GM18520 (cell line): Measurements from ENCODE around the gene TDRD12.

Experiments
- ATAC-seq: cut with Tn5 transposase; IDR thresholded peaks from one replicate; pipeline ENCODE4 v1.9.1; 2021; ENCODE audit not compliant: unreplicated experiment

The TDRD12 gene

DNA sequence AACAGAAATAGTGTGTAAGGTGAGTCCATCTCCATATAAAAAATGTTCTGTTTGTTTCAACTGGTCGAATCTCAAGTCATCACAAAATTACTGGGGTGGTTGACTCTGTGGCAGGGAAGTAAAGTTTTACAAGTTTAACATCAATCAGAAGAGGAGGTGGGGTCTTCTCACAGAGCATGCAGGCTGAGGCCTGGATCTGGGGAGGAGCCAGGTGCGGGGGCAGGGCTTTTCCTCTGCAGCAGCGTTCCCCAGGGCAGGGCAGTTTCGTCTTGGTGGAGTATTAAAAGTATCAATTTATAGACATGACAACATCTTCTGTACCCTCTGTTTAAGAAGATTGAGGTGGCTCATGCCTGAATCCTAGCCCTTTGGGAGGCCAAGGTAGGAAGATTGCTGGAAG is 81.2 kb downstream of the TDRD12 start:
- no peak for ATAC-seq

DNA sequence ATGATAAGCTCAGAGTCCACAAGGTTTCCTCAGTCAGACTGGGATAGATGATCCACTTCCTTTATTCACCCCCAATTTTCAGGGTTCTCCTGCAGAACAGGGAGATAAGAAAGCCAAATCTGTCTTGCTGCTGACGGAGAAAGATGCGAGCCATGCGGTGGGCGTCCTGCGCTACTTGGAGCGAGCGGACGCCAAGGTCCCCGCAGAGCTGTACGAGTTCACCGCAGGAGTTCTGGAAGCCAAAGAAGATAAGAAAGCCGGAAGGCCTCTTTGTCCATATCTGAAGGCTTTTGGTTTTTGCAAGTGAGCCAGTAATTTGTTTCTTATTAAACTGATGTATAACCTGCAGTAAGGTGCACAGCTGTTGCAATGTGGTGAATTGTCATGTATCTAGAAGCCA is 83.3 kb downstream of the TDRD12 start:
- ATAC-seq: no peak

DNA sequence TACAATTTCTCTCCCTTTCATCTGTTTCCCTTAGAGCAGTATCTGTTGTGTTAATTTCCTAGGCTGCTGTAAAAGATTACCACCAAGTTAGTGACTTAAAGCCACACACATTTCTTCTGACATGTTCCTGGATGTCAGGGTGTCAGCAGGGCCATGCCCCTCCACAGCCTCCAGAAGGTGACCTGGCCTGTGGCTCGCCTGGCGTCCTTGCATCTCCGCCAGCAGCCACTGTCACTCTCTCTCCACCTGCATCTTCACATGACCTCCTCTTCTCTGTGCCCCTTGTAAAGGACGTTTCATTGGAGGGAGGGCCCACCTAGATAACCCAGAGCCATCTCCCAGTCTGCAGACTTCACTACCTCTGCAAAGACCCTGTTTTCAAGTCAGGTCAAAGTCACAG is 88.7 kb downstream of the TDRD12 start:
- ATAC-seq: no peak

DNA sequence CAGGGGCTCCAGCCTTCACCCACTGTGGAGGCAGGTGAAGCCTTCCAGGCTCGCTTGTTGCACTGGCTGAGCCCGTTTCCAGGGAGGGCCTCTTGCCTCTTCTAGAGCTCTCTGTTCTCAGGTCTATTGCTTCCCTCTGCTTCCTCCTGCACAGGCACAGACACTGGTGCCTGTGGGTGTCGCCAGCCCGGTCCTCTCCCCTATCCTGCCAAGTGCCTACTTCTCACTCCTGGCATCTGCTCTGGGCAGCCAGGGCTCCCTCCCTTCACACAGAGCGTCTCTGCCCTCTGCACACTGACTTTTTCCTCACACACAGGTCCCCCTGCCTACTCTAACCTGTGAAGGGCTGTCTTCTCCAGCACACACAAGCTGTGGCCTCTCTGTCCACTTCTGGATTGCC is 89.7 kb downstream of the TDRD12 start:
- ATAC-seq: no peak

DNA sequence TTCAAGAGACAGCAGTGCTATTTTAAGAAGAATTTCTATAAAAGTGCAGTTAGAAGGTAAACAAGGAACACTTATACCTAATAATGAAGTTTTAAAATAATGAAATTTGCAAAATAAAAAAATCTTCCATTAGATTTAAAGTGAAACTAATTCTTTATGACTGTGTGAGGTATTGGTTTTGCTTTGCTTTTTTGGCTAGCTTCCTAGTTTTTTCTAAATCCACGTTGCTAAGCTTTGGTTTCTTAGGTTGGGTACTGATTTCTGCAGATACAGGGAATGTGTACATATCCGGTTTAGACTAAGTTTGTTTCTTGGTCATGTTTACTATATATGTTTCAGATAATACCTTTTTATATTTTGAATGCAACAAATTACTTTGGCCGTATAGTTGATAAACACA is 90.2 kb downstream of the TDRD12 start:
- ATAC-seq: no peak

DNA sequence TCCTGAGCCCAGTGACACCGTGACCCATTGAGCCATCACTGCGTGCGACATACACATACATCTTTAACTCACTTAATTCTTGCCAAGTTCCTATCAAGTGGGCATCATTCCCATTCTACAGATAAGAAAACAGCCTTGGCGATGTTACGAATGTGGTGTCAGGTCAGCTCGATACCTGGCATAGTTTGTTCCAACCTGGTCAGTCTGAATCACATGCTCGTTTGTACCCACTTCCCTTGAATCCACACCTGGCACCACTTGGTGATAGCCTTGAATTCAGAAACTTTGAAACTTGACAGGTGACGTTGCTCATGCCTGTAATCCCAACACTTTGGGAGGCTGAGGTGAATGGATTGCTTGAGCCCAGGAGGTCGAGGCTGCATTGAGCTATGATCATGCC is 90.9 kb downstream of the TDRD12 start:
- no peak for ATAC-seq

DNA sequence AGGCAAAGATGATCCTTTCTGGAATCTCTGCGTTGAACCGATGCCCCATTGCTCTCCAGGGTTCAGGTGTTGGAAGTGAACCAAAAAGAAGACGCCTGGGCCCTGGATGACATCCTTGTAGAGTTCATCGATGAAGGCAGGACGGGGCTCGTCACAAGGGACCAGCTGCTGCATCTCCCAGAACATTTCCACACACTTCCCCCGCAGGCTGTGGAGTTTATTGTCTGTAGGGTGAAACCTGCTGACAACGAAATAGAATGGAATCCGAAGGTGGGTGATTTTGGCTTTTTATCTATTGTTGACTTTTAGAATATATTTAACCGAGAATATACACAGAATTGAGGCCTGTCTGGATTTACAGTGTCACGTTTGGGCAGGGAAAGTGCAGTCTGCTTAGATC is 91.6 kb downstream of the TDRD12 start:
- ATAC-seq: no peak

DNA sequence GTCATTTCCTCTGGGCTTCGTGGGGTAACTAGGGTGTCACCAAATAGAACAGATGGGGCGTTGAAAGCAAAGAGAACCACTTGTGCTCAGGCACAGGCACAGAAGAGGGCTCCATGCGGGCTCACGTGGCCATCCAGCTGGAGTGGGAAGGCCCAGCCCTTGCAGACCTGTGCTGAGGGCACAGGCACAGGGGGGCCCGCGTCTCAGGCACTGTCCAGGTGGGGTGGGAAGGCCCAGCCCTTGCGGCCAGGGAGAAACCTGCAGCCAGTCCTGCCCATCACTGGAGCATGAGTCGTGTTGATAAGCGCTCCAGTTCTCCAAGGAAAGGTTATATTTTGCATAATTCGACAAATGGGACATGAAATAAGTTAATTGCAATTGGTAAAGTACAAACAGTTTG is 92.5 kb downstream of the TDRD12 start:
- no peak for ATAC-seq

DNA sequence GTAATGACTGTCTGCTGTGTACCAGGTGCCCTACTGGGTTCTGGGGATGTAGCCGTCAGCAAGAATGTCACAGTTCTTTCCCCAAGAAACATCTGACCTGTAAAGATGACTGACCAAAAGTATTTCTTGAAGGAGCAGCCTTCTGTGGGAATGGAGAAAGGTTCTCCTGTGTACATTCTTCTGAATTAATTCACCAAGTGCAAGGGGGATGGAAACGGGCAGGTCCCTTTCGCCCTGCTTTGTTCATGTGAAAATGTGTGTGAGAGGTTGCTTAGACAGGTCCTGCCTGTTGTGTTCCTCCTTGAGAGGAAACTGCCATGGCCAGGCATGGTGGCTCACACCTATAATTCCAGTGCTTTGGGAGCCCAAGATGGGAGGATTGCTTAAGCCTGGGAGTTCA is 93.0 kb downstream of the TDRD12 start:
- ATAC-seq: no peak

DNA sequence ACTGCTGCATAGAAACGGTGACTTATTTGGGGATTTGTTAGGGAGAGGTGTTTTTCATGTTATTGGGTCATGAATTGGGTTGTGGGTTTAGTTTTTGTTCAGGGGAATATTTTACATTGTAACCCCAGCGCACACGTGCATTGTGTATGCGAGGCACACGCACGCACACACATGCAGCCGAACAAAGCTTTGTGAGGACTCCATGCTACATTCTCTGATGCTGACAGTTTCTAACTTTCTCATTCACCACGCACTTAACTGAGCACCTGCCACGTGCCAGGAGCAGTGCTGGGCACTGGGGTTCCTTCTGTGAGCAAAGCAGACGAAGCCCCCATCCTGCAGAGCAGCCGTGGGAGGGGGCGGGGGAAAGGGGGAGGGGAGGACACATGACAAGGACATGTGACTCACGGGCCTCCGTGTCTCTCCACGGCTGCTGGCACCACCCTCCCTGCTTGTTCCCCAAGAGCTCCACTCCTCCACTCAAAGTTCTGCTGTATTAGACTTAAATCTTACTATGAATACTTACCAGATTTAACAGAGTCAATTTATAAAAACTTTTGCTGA is 94.4 kb downstream of the TDRD12 start:
- no peak for ATAC-seq

DNA sequence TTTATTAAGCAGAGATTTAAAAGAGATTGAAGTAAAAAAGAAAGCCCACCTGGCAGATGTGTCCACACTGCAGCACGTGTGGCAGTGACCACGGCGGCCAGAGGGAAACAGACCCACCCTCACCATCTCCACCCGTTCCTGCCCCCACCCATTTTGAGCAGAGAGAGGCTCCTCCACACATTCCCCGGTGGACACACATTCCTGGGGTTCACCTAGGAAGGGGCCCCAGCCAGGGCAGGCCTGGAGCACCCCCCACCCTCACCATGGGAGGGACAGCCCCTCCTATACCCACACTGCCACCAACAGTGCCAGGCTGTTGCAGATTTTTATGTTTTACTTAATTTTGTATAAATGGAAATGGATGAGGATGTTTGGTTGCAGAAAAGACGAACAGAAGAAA is 95.1 kb downstream of the TDRD12 start:
- no peak for ATAC-seq

DNA sequence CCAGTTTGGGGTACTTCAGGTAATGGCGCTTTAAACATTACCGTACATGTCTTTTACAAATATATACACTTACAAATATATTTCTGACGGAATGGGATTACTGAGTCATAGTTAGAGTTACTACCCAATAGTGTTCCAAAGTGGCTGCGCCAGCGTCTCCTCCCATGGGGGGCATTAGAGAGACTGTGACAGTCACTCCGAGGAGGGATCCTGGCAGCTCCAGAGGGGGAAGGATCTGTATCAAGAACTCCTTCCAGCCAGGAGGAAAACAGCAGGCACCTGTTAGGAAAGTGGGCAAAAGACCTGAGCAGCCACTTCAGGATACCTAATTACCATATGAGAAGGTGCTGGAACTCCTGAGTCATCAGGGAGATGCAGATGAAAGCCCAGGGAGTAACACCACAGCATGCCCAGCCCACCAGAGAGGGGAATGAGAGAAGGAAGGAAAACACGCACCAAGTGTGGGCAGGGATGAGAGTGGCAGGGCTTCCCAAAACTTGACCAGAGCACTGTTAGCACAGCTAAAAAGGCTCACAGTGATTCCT is 97.1 kb downstream of the TDRD12 start:
- no peak for ATAC-seq

DNA sequence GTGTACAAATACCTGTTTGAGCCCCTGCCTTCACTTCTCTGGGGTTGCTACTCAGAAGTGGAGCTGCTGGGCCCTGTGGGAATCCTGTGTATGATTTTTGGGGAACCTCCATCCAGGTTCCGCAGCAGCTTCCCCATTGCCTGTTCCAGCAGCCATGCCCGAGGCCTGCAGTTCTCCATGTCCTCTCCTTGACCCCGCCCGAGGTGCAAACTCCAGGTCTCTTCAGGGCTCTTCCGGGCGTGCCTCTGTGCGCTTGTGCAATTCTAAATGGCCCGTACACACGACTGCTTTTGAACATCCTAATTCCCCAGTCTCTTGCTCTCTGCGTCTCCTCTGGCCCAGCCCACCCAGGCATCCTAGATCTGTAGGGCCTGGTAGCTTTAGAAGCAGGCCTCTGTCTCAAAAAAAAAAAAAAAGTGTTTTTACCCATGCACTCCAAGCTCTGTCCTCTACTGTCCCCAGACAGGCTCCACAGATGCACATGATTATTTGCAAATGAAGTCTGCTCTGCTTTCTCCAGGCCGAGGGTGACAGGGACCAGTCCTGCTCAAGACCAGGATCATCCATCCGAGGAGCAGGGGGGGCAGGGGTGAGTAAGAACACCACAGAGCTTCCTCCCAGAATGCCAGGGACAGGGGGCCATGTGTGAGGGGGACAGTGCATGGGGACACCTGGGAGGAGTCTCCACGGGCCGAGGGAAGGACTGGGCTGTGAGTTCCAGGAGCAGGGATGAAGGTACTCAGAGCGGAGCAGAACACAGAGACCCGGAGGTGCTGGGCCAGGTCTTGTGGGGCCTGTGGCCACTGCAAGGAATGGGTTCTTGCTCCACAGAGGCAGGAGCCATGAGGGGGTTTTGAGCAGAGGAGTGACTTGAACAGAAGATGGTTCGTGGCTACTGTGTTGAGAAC is 98.3 kb downstream of the TDRD12 start:
- ATAC-seq: no peak

DNA sequence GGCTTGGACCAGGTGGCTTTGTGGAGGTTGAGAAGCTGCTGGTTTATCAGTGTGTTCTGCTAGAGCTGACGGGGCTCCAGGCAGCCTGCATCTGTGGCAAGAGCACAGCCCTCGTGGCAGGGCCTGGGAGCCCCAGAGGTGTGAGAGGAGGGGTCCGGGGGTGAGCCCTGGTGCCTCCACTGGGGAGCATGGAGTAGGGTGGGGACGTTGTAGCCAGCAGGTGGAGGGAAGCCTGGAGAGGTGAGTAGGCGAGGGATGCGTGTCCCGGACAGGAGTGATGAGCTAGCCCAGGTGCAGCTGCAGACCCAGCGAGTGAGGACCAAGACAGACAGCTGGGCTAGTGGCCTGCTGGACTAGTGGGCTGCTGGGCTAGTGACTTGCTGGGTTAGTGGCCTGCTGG is 99.0 kb downstream of the TDRD12 start:
- no peak for ATAC-seq

DNA sequence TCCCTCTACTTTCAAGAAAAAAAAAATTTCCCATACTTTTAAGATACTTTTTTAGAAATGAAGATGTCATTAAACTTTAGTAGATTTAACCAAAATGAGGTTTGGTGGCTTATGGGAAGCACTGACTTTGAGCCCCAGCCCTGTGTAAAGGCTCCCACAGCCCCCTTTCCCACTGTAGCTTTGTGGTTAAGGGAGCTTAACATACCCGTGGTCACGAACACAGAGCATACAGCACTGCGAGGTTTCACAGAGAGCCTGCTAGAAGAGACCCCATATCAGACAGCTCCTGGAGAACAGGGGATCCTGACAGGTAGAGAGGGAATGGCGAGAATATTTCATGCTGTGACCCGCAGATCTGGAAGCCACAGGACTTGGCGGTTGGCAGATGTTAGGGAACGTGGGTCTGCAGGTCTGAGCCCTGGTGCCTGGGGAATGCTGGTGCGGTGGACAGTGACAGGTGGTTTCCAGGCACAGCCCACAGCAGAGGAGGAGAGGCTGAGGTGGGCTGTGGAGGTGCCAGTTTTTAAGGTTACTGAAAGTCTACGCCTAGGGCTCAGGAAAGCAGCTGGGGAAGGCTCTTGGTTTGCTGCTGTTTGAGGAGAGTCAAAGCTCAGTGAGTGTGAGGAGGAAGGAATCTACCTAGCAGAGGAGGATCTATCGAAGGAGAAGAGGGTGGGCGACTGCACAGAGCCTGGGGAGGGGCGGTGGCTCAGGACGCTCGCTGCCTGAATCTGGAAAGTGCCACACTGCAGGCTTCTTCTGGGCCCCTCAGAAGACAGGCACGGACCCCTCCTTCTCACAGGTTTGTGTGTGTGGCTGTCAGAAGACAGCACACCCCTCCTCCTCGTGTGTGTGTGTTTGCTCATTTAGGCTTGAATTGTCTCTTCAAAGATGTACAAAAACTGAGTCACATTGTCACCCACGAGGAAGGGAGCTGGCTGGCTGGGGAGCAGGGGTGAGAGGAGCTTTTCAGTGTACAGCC is 100.1 kb downstream of the TDRD12 start:
- ATAC-seq: no peak

DNA sequence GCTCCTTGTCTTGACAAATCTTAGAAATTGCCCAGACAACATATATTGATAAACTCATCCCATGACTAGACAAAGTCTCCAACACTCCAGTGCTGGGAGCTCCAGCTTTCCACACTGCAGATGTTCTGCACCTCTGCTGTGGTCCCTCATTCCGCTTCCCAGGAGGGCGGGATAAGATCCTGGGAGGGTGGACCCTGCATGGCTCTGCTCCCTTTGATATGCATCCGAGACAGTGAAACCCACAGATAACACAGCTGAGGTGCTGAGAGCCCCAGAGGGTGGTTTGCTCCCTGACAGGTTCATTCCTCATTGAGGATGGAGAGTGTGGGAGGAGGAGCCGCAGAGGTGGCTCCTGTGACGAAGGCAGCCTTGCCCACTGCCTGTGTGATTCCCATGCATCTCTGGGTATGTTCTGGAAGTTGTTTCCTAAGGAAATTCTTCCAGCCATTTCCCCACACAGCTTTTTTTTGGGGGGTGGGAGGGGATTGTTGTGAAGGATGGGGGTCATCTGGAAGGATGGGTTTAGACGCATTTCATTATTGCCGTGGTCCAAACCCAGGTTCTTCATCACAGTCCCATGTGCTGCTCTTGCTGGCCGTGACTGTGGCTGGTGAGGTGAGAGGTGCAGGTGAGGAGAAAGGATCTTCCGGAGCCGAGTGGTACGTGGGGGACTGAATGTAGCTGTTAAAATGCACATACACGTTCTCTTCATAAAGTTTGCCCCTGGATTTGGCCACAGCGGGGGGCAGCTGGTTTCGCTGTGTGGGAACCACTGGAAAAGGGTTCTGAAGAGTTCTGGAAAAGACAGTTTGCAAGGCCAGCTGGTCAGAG is 103.6 kb downstream of the TDRD12 start:
- ATAC-seq: no peak

DNA sequence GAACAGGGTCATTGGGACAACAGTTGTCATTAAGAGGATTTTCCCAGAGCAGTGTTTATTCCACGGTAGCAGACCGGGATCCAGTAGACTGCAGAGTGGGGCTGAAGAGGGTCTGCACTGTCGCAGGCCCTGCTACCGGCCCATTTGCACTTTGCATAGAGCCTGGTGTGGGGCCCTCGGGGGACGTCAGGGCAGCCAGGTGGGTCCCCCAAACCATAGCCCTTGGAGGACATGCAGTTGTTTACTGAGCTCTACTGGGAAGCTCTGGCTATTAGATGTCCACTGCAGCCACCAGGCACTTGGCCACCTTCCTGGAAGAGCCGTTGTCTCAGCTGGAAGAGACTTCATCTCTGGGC is 104.2 kb downstream of the TDRD12 start:
- ATAC-seq: no peak

DNA sequence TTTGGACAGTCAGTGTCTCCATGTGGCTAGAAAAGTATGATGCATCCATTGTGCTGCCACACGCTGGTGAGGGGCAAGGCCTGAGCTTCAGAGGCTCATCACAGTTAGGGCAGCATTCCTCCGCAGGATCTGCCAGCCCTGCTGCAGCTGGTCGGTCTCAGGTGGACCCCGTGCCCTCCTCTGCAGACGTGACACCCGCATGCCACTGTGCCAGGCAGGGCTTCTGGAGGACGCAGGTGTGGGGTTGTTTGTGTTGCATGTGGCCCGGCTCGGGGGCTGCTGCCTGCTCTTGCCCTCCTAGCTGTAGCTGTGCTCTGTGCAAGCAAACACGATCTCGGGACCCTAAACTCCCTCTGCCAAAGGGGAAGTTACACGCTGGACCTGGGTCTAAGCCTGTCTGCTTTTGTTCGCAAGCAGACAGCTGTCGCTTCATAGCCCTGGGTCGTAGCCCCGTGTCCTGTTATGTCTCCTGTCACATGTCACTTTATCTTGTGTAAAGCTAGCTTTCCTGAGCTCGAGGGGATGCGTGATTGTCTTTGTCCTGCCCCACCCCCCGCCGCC is 104.7 kb downstream of the TDRD12 start:
- no peak for ATAC-seq

DNA sequence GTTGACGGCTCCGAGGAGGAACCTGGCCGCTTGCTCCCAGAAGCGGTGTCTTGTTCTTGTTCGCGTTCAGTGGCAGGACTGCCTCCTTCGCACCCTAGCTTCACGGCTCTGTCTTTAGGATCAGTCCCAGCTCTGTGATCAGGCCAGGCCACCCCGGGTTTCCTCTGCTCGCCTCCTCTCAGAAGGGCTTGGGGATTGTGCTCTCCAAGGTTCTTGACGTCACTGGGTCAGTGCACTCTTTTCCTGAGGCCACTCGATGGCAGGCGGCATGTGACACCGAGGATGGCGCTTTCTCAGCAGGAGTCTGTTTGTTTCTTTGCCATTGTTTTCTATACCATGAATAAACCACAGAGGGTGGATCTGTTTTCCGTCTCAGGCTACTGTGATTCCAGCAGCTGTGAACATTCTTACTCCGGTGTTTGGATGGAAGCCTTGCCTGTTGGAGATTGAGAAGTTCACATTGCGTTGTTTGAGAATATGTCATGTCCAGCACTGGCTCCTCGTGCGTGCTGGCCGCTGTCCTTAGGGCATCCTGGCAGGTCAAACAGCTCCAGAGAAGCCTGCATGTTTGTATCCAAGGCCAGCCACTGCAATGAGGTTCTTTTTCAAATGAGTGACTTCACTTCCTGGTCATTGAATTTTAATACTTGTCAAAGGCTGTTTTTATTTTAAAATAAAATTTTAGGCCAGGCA is 105.5 kb downstream of the TDRD12 start:
- ATAC-seq: no peak

DNA sequence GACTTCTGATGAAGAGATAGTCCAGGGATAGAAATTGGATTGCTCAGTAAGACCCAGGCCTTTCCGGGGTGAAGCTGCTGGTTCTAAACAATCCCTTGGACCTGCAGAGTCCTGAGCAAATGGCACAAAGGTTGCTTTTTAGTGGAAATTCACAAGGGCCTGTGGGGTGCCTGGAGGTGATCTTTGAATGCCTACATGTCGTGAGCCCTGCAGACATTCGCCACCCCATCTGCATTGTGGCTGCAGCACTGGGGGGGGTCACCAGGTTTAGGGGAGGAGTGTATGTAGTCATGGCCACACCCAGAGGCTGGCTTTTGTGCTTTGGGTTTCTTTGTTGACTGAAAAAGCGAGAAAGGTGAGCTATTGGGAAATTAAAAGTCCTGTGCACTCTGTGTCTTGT is 108.6 kb downstream of the TDRD12 start:
- no peak for ATAC-seq
